GM21390 (cell line): ENCODE data around the gene PKDREJ.

Experiments
- ATAC-seq: cut with Tn5 transposase; IDR thresholded peaks from one replicate; pipeline ENCODE4 v1.9.1; 2021; ENCODE audit not compliant: unreplicated experiment

PKDREJ gene

GRCh38 chr22:46239261-46240048 is 23.7 kb downstream of the PKDREJ start:
- no peak for ATAC-seq

- ATAC-seq: no peak
Measured at GRCh38 chr22:46238541-46238940, 24.6 kb downstream of the PKDREJ start.

GRCh38 chr22:46237453-46238124 is 25.6 kb downstream of the PKDREJ start:
- no peak for ATAC-seq

GRCh38 chr22:46234969-46235368 is 28.2 kb downstream of the PKDREJ start:
- ATAC-seq: no peak

GRCh38 chr22:46233231-46233630 is 29.9 kb downstream of the PKDREJ start:
- no peak for ATAC-seq

GRCh38 chr22:46230262-46230901 is 32.8 kb downstream of the PKDREJ start:
- ATAC-seq: no peak

- ATAC-seq: no peak
Measured at GRCh38 chr22:46229701-46230100, 33.4 kb downstream of the PKDREJ start.

GRCh38 chr22:46226577-46226976 is 36.6 kb downstream of the PKDREJ start:
- ATAC-seq: no peak

GRCh38 chr22:46225631-46226030 is 37.5 kb downstream of the PKDREJ start:
- ATAC-seq: no peak

GRCh38 chr22:46224898-46225290 is 38.2 kb downstream of the PKDREJ start:
- no peak for ATAC-seq

- ATAC-seq: no peak
Measured at GRCh38 chr22:46224044-46224897, 38.9 kb downstream of the PKDREJ start.

- no peak for ATAC-seq
Measured at GRCh38 chr22:46220921-46221320, 42.2 kb downstream of the PKDREJ start.

GRCh38 chr22:46219636-46220035 is 43.5 kb downstream of the PKDREJ start:
- ATAC-seq: no peak

- ATAC-seq: no peak
Measured at GRCh38 chr22:46214616-46215015, 48.5 kb downstream of the PKDREJ start.

GRCh38 chr22:46214149-46214548 is 49.0 kb downstream of the PKDREJ start:
- ATAC-seq: no peak

GRCh38 chr22:46213052-46213451 is 50.1 kb downstream of the PKDREJ start:
- no peak for ATAC-seq

- ATAC-seq: no peak
Measured at GRCh38 chr22:46212195-46212594, 50.9 kb downstream of the PKDREJ start.

GRCh38 chr22:46209262-46209661 is 53.9 kb downstream of the PKDREJ start:
- no peak for ATAC-seq
